DOHH2 (cell line): ENCODE data around the gene HECW1.

Experiments
- H3F3A ChIP-seq: fragments of 200-600 bp; sonication (generic), shearing (Covaris generic); 2 replicates; pipeline ENCODE4 v1.6.0; 2016; ENCODE audit warnings: antibody characterized with exemption, mild to moderate bottlenecking; ENCODE audit not compliant: control insufficient read depth, insufficient read depth
- H3K27ac ChIP-seq: fragments of 200-600 bp; sonication (generic); 2 replicates; pipeline ENCODE4 v1.5.1; 2014; ENCODE audit warnings: low read depth, mild to moderate bottlenecking, low read length, moderate library complexity
- H3K27me3 ChIP-seq: fragments of 200-600 bp; sonication (generic); 2 replicates; pipeline ENCODE4 v1.6.1; 2014; ENCODE audit warnings: mild to moderate bottlenecking, low read length, mixed read lengths; ENCODE audit not compliant: control insufficient read depth
- H3K36me3 ChIP-seq: fragments of 200-600 bp; sonication (generic); 2 replicates; pipeline ENCODE4 v1.6.1; 2014; ENCODE audit warnings: mild to moderate bottlenecking, low read length, moderate library complexity, mixed read lengths; ENCODE audit not compliant: control insufficient read depth
- H3K4me1 ChIP-seq: fragments of 200-600 bp; sonication (generic); 2 replicates; pipeline ENCODE4 v1.6.1; 2014; ENCODE audit warnings: mild to moderate bottlenecking, low read length, mixed read lengths; ENCODE audit not compliant: control insufficient read depth
- H3K4me2 ChIP-seq: fragments of 200-600 bp; sonication (generic); 2 replicates; pipeline ENCODE4 v1.6.0; 2014; ENCODE audit warnings: mild to moderate bottlenecking, low read length, moderate library complexity
- H3K4me3 ChIP-seq: fragments of 200-600 bp; sonication (generic); 2 replicates; pipeline ENCODE4 v1.5.1; 2014; ENCODE audit warnings: mild to moderate bottlenecking, low read length, mixed read lengths
- H3K79me2 ChIP-seq: fragments of 200-600 bp; sonication (generic); 2 replicates; pipeline ENCODE4 v1.6.1; 2014; ENCODE audit warnings: mild to moderate bottlenecking, low read length, mixed read lengths; ENCODE audit not compliant: control insufficient read depth
- H3K9me2 ChIP-seq: fragments of 200-600 bp; sonication (generic); replicated peaks from 2 replicates; pipeline ENCODE4 v1.6.1; 2014; ENCODE audit warnings: mild to moderate bottlenecking, low read length, mixed read lengths; ENCODE audit not compliant: control insufficient read depth
- H3K9me3 ChIP-seq: fragments of 200-600 bp; sonication (generic); 2 replicates; pipeline ENCODE4 v1.6.1; 2014; ENCODE audit warnings: antibody characterized with exemption, low read length, mixed read lengths; ENCODE audit not compliant: control insufficient read depth, insufficient read depth
- H4K20me1 ChIP-seq: fragments of 200-600 bp; sonication (generic); 2 replicates; pipeline ENCODE4 v1.6.0; 2014; ENCODE audit warnings: low read depth, mild to moderate bottlenecking, antibody characterized with exemption, low read length, moderate library complexity; ENCODE audit not compliant: control insufficient read depth, insufficient read depth
- EZH2phosphoT487 ChIP-seq: fragments of 200-600 bp; sonication (generic); IDR thresholded peaks from 2 replicates; pipeline ENCODE4 v1.6.1; 2017; ENCODE audit warnings: borderline replicate concordance, mild to moderate bottlenecking, antibody characterized with exemption, low read length, moderate library complexity, mixed read lengths
- TF ChIP-seq, protein P1 (sequence below): fragments of 200-600 bp; sonication (generic); IDR thresholded peaks from one replicate; pipeline ENCODE4 v1.5.1; 2014; ENCODE audit warnings: antibody characterized with exemption, mild to moderate bottlenecking, low read depth, low read length; ENCODE audit not compliant: poor library complexity, severe bottlenecking

The HECW1 gene

DNA sequence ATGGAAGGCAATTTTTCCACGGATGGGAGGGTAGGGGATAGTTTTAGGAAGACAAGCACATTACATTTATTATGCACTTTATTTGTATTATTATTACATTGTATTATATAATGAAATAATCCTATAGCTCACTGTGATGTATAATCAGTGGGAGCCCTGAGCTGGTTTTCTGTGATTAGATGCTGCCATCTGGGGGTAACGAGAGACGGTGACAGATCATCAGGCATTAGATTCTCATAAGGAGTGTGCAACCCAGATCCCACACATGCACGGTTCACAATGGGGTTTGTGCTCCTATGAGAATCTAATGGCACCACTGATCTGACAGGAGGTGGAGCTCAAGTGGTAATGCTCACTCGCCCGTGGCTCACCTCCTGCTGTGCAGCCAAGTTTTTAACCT is 366.6 kb downstream of the HECW1 start:
- Histone ChIP-seq H3K9me3 (no peaks in the 10 kb centered on the region), H3K4me3 (no peak overlapping the region), H3K4me1 (peaks cover 5% of the 10 kb centered on the region; the same call in 1 of the 2 replicates), H3K27me3 (peaks cover 6% of the 10 kb centered on the region; the same call in 1 of the 2 replicates), H3K36me3 (no peaks in the 10 kb centered on the region), H3K79me2 (no peaks in the 10 kb centered on the region), H4K20me1 (no peaks in the 10 kb centered on the region), H3F3A (no peaks in the 10 kb centered on the region), H3K27ac (no peak overlapping the region), H3K4me2 (no peak overlapping the region), H3K9me2 (no peaks in the 10 kb centered on the region)
- TF ChIP-seq EZH2phosphoT487 = no peak
- TF ChIP-seq, protein P1, sequence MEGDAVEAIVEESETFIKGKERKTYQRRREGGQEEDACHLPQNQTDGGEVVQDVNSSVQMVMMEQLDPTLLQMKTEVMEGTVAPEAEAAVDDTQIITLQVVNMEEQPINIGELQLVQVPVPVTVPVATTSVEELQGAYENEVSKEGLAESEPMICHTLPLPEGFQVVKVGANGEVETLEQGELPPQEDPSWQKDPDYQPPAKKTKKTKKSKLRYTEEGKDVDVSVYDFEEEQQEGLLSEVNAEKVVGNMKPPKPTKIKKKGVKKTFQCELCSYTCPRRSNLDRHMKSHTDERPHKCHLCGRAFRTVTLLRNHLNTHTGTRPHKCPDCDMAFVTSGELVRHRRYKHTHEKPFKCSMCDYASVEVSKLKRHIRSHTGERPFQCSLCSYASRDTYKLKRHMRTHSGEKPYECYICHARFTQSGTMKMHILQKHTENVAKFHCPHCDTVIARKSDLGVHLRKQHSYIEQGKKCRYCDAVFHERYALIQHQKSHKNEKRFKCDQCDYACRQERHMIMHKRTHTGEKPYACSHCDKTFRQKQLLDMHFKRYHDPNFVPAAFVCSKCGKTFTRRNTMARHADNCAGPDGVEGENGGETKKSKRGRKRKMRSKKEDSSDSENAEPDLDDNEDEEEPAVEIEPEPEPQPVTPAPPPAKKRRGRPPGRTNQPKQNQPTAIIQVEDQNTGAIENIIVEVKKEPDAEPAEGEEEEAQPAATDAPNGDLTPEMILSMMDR = peak; percentile 19

DNA sequence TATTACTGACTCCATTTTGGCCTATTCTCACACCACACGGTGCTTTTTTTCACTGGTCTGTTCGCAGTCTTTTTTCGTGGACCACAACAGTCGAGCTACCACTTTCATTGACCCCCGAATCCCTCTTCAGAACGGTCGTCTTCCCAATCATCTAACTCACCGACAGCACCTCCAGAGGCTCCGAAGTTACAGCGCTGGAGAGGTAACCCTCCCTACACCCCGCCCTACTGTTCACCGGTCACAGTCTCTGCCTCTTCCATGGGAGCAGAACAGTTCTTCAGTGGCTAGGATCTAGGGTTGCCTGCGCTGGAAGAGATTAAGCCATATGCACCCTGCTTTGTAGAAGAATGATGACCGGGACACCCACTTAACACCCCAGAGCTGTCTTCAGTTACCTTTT is 367.1 kb downstream of the HECW1 start:
- Histone ChIP-seq H3K27me3 (peaks cover 6% of the 10 kb centered on the region; the same call in 1 of the 2 replicates), H4K20me1 (no peaks in the 10 kb centered on the region), H3K36me3 (no peaks in the 10 kb centered on the region), H3F3A (no peaks in the 10 kb centered on the region), H3K9me2 (no peaks in the 10 kb centered on the region), H3K27ac (no peak overlapping the region), H3K9me3 (no peaks in the 10 kb centered on the region), H3K4me3 (no peak overlapping the region), H3K4me1 (peaks cover 5% of the 10 kb centered on the region; the same call in 1 of the 2 replicates), H3K4me2 (no peak overlapping the region), H3K79me2 (no peaks in the 10 kb centered on the region)
- TF ChIP-seq EZH2phosphoT487 = no peak
- TF ChIP-seq, protein P1 = no peak

DNA sequence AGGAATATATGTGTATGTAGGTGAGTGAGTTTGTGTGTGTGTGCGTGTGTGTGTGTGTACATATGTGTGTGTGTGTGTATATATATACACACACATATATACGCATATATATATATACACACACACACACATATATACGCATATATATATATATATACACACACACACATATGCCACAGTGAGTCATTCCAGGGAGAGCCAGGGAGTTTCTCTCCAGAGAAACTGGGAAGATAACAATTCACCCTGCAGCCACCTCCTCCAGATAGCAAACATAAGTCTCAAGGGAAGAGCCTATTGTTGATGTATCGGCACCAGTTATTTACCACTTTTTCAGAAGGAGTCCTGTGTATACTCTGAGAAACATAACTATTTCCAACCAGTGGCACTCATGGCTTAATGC is 368.1 kb downstream of the HECW1 start:
- Histone ChIP-seq H3K36me3 (no peaks in the 10 kb centered on the region), H4K20me1 (no peaks in the 10 kb centered on the region), H3K4me1 (peaks cover 5% of the 10 kb centered on the region; the same call in 1 of the 2 replicates), H3K4me3 (no peak overlapping the region), H3K9me2 (no peaks in the 10 kb centered on the region), H3K27me3 (peaks cover 3% of the 10 kb centered on the region; the same call in 1 of the 2 replicates), H3K9me3 (no peaks in the 10 kb centered on the region), H3K27ac (no peak overlapping the region), H3K4me2 (no peak overlapping the region), H3F3A (no peaks in the 10 kb centered on the region), H3K79me2 (no peaks in the 10 kb centered on the region)
- no peak for TF ChIP-seq EZH2phosphoT487
- TF ChIP-seq, protein P1 = no peak
